HG02623 (cell line): Measurements from ENCODE around the gene PSG7.
"Not testable (repeated sequence)": the region's sequence is repeated elsewhere in the genome, so short reads cannot be mapped to it uniquely, and the experiment has no call there.

Source experiments
- ATAC-seq: cut with Tn5 transposase; IDR thresholded peaks from one replicate; pipeline ENCODE4 v1.9.1; 2021; ENCODE audit warnings: moderate library complexity; ENCODE audit not compliant: unreplicated experiment

PSG7 gene

GRCh38 chr19:42916931-42917330 lies 20.1 kb downstream of the PSG7 start:
- ATAC-seq, result not testable (repeated sequence)

- ATAC-seq, result not testable (repeated sequence)
Observed at GRCh38 chr19:42913516-42913915, 23.5 kb downstream of the PSG7 start.

GRCh38 chr19:42912941-42913340 lies 24.1 kb downstream of the PSG7 start:
- not testable (repeated sequence) for ATAC-seq

- not testable (repeated sequence) for ATAC-seq
Observed at GRCh38 chr19:42911731-42912130, 25.3 kb downstream of the PSG7 start.

- ATAC-seq, result not testable (repeated sequence)
Observed at GRCh38 chr19:42906162-42906561, 30.8 kb downstream of the PSG7 start.

- not testable (repeated sequence) for ATAC-seq
Observed at GRCh38 chr19:42900561-42900960, 36.4 kb downstream of the PSG7 start.

- ATAC-seq, result not testable (repeated sequence)
Observed at GRCh38 chr19:42899674-42900073, 37.3 kb downstream of the PSG7 start.

GRCh38 chr19:42899110-42899509 lies 37.9 kb downstream of the PSG7 start:
- not testable (repeated sequence) for ATAC-seq

GRCh38 chr19:42898656-42899055 lies 38.4 kb downstream of the PSG7 start:
- ATAC-seq, result not testable (repeated sequence)

GRCh38 chr19:42897729-42898128 lies 39.3 kb downstream of the PSG7 start:
- not testable (repeated sequence) for ATAC-seq

GRCh38 chr19:42890446-42890845 lies 46.6 kb downstream of the PSG7 start:
- not testable (repeated sequence) for ATAC-seq

- ATAC-seq, result not testable (repeated sequence)
Observed at GRCh38 chr19:42887876-42888445, 49.0 kb downstream of the PSG7 start.

GRCh38 chr19:42882730-42883129 lies 54.3 kb downstream of the PSG7 start:
- not testable (repeated sequence) for ATAC-seq

- not testable (repeated sequence) for ATAC-seq
Observed at GRCh38 chr19:42882010-42882409, 55.0 kb downstream of the PSG7 start.

- ATAC-seq, result not testable (repeated sequence)
Observed at GRCh38 chr19:42881279-42881678, 55.7 kb downstream of the PSG7 start.

GRCh38 chr19:42880621-42881020 lies 56.4 kb downstream of the PSG7 start:
- not testable (repeated sequence) for ATAC-seq

GRCh38 chr19:42879613-42880012 lies 57.4 kb downstream of the PSG7 start, which contains the start of gene PSG1:
PSG1 (minus strand) TSS chr19:42879713; CDS start chr19:42879581, 132 bp downstream.
- no peak for ATAC-seq

GRCh38 chr19:42876596-42876995 lies 60.4 kb downstream of the PSG7 start:
- ATAC-seq, result not testable (repeated sequence)

- not testable (repeated sequence) for ATAC-seq
Observed at GRCh38 chr19:42875881-42876280, 61.1 kb downstream of the PSG7 start.

GRCh38 chr19:42874901-42875813 lies 61.9 kb downstream of the PSG7 start:
- not testable (repeated sequence) for ATAC-seq

- ATAC-seq, result not testable (repeated sequence)
Observed at GRCh38 chr19:42874136-42874535, 62.9 kb downstream of the PSG7 start.
